Left colon (tissue), 2 donors: ENCODE results near the gene GRIPAP1. TPM values are rescaled to one million over a fixed set of nuclear protein-coding genes. Genes with fewer than 3 reads are reported as not detected.

Experiments used
- ATAC-seq: fragments of 200-7000 bp; cut with Tn5 transposase; one replicate; pipeline ENCODE4 v1.9.1; 2020; ENCODE audit warnings: mild to moderate bottlenecking, moderate library complexity
- DNase-seq, 2 donors: peaks; one replicate each; pipeline ENCODE4 v3.0.0-alpha.2; 2020
- intact Hi-C, 2 donors: fragments of 100-400 bp; cut with DNase I in 1 of 2; cut with micrococcal nuclease in 1 of 2; formaldehyde crosslinking; loops; one replicate each; pipeline versions ENCODE4 v1.11.2 to v1.14.0; 2022; cut with DNase I, micrococcal nuclease
- total RNA-seq, 2 donors: library from RNA; stranded (reverse); fragmentation: NEBNext Ultra II Directional; extraction: Animal tissue kit (Norgen Biotek cat#: 25700); gene quantifications; one replicate each; pipeline ENCODE4 v1.2.1, GENCODE V29; 2021
- donor health status: DM: no; HTN: no; CAD: no.
- donor health status: DM: yes; HTN: yes; CAD: no.

Gene GRIPAP1
- total RNA-seq, 2 donors from 2014 or later, result 37.1 to 45.0 TPM

GRCh38 chrX:48936429-48937053 is 65.5 kb downstream of the GRIPAP1 start:
- intact Hi-C loops, result no loop called here
- ATAC-seq (no peak), DNase-seq (no peak)

GRCh38 chrX:48935301-48935670 is 66.8 kb downstream of the GRIPAP1 start:
- ATAC-seq, result no peak
- intact Hi-C loops, result no loop called here
- no peak for DNase-seq

GRCh38 chrX:48934581-48935300 is 67.3 kb downstream of the GRIPAP1 start:
- DNase-seq, result no peak
- intact Hi-C loops, result no loop called here
- no peak for ATAC-seq

- intact Hi-C loops, result no loop called here
- no peak for ATAC-seq
- no peak for DNase-seq
Observed at GRCh38 chrX:48933757-48934156, 68.3 kb downstream of the GRIPAP1 start.

- intact Hi-C loops, result no loop called here
- no peak for DNase-seq
- ATAC-seq, result no peak
Observed at GRCh38 chrX:48927736-48928382, 74.2 kb downstream of the GRIPAP1 start.

- intact Hi-C loops, result no loop called here
- no peak for DNase-seq
- no peak for ATAC-seq
Observed at GRCh38 chrX:48927123-48927522, 74.9 kb downstream of the GRIPAP1 start.

- intact Hi-C loops, result no loop called here
- no peak for ATAC-seq
Observed at GRCh38 chrX:48924270-48924669, 77.8 kb downstream of the GRIPAP1 start.

GRCh38 chrX:48923771-48924170 is 78.3 kb downstream of the GRIPAP1 start:
- no peak for ATAC-seq
- intact Hi-C loops, result no loop called here
- DNase-seq, result no peak

More at GRCh38 chrX:48924270-48924669, 77.8 kb downstream of the GRIPAP1 start:
- no peak for DNase-seq

Other genes with a start within 250 kb of the GRIPAP1 start
- 10 to 100 TPM in 1 of 2 donors, 1 to 10 TPM in 1; 9.5 to 11.4 TPM for gene GLOD5, start 240.5 kb downstream of the GRIPAP1 start, total RNA-seq
- not detected for gene GATA1, start 215.7 kb downstream of the GRIPAP1 start, total RNA-seq
- 10 to 100 TPM; 78.9 to 91.8 TPM for gene HDAC6, start 200.2 kb downstream of the GRIPAP1 start, total RNA-seq
- gene ERAS, start 175.8 kb downstream of the GRIPAP1 start, total RNA-seq, result not detected
- 10 to 100 TPM in 1 of 2 donors, 1 to 10 TPM in 1; 8.8 to 21.4 TPM for gene PCSK1N, start 166.7 kb downstream of the GRIPAP1 start, total RNA-seq
- gene TIMM17B, start 104.5 kb downstream of the GRIPAP1 start, total RNA-seq, result 10 to 100 TPM; 44.6 to 46.7 TPM
- 10 to 100 TPM; 68.8 to 70.5 TPM for gene PQBP1, start 104.3 kb downstream of the GRIPAP1 start, total RNA-seq
- 10 to 100 TPM; 50.0 to 60.6 TPM for gene SLC35A2, start 90.6 kb downstream of the GRIPAP1 start, total RNA-seq
- 10 to 100 TPM; 11.6 to 20.4 TPM for gene PIM2, start 83.2 kb downstream of the GRIPAP1 start, total RNA-seq
- 10 to 100 TPM; 37.2 to 44.2 TPM for gene OTUD5, start 44.7 kb downstream of the GRIPAP1 start, total RNA-seq
- under 1 TPM; 0.61 to 0.76 TPM for gene KCND1, start 30.4 kb downstream of the GRIPAP1 start, total RNA-seq
- gene TFE3, start 41.1 kb upstream of the GRIPAP1 start, total RNA-seq, result 10 to 100 TPM; 23.2 to 26.6 TPM
- 10 to 100 TPM; 15.0 to 15.7 TPM for gene CCDC120, start 56.7 kb upstream of the GRIPAP1 start, total RNA-seq
- gene PRAF2, start 71.7 kb upstream of the GRIPAP1 start, total RNA-seq, result 1 to 10 TPM; 4.2 to 5.9 TPM
- gene WDR45, start 77.6 kb upstream of the GRIPAP1 start, total RNA-seq, result 10 to 100 TPM; 39.7 to 57.7 TPM
- 10 to 100 TPM; 21.7 to 23.8 TPM for gene GPKOW, start 121.5 kb upstream of the GRIPAP1 start, total RNA-seq
- 10 to 100 TPM; 13.9 to 15.7 TPM for gene MAGIX, start 160.5 kb upstream of the GRIPAP1 start, total RNA-seq
- gene PLP2, start 169.6 kb upstream of the GRIPAP1 start, total RNA-seq, result 100 to 1,000 TPM; 140 to 142 TPM
- 10 to 100 TPM; 11.5 to 15.1 TPM for gene PRICKLE3, start 184.1 kb upstream of the GRIPAP1 start, total RNA-seq
- 1 to 10 TPM; 4.6 to 6.9 TPM for gene SYP, start 197.9 kb upstream of the GRIPAP1 start, total RNA-seq
- 1 to 10 TPM in 1 of 2 donors, under 1 TPM in 1; 0.70 to 2.0 TPM for gene CACNA1F, start 231.1 kb upstream of the GRIPAP1 start, total RNA-seq
- 10 to 100 TPM; 14.3 to 16.9 TPM for gene CCDC22, start 233.2 kb upstream of the GRIPAP1 start, total RNA-seq